MV-4-11 (cell line): ENCODE measurements around the gene C1QTNF5.
A peak's percentile ranks its signal among the peaks of the same experiment; 100 is the strongest.

Source experiments
- DNase-seq: peaks from one replicate; lab custom pipeline; 2025; lab: John Stamatoyannopoulos, UW

The C1QTNF5 gene

GRCh38 chr11:119373059-119373920 lies 32.6 kb upstream of the C1QTNF5 start:
- DNase-seq, result no peak

GRCh38 chr11:119372260-119373058 lies 31.8 kb upstream of the C1QTNF5 start:
- DNase-seq, result no peak

- DNase-seq, result peak; percentile 45
Observed at GRCh38 chr11:119371778-119372182, 31.1 kb upstream of the C1QTNF5 start.

GRCh38 chr11:119371067-119371601 lies 30.5 kb upstream of the C1QTNF5 start:
- DNase-seq, result no peak

- DNase-seq, result peak; percentile 6
Observed at GRCh38 chr11:119370486-119371046, 29.9 kb upstream of the C1QTNF5 start.

- DNase-seq, result no peak
Observed at GRCh38 chr11:119369132-119369925, 28.6 kb upstream of the C1QTNF5 start.

GRCh38 chr11:119368121-119369034 lies 27.7 kb upstream of the C1QTNF5 start:
- peak; percentile 46 for DNase-seq

- DNase-seq, result peak; percentile 90
Observed at GRCh38 chr11:119367661-119368120, 27.0 kb upstream of the C1QTNF5 start.

- no peak for DNase-seq
Observed at GRCh38 chr11:119366690-119367620, 26.3 kb upstream of the C1QTNF5 start.

GRCh38 chr11:119365071-119365591 lies 24.4 kb upstream of the C1QTNF5 start:
- DNase-seq, result peak; percentile 77

GRCh38 chr11:119363851-119364590 lies 23.3 kb upstream of the C1QTNF5 start:
- peak; percentile 38 for DNase-seq

GRCh38 chr11:119363081-119363850 lies 22.6 kb upstream of the C1QTNF5 start:
- DNase-seq, result no peak

GRCh38 chr11:119362741-119363080 lies 22.0 kb upstream of the C1QTNF5 start:
- no peak for DNase-seq

GRCh38 chr11:119361941-119362725 lies 21.4 kb upstream of the C1QTNF5 start:
- no peak for DNase-seq

GRCh38 chr11:119361056-119361787 lies 20.5 kb upstream of the C1QTNF5 start:
- DNase-seq, result peak; percentile 84
